NCI-H187 (cell line): ENCODE data around the gene ANKRD1.
"Not testable (repeated sequence)": the region's sequence is repeated elsewhere in the genome, so short reads cannot be mapped to it uniquely, and the experiment has no call there.

Source experiments
- DNase-seq, 2 experiments: peaks; one replicate each; lab custom pipeline; 2025; lab: John Stamatoyannopoulos, UW

The ANKRD1 gene

DNA sequence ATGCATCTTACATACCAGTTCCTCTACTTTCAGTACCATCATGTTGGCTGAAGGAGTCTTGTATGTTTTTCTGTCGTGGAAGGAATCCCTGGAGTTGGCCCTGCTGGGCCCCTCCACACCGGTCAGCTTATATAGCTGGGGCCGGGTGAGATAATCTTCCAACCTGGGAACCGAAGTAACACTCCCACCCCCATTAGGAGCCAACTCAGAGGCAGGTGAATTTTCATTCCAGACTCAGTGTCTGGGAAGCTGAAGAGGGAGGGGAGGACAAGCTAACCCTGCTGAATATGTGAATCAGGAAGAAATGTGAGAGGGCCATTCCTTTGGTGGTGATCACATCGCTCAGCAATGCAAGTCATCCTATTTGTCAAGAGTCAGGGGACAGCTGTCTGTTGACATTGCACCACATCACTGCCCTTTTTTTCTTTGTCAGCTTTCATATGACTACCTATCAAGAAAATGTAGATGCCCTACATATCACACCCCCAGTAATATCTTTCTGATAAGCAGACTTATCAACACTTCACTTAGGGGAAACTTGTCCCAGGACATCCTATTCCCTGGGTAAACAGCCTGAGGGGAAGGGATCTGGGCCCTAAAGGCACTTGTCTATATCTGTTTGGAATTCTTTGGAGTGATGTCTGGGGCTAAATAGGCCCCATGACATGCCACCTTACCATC is at the start of gene ANKRD1:
Gene ANKRD1 (minus strand): TSS at position 102 of the 681 bp plus-strand sequence. CDS start 60 bp downstream, at position 42.
- no peak for DNase-seq

DNA sequence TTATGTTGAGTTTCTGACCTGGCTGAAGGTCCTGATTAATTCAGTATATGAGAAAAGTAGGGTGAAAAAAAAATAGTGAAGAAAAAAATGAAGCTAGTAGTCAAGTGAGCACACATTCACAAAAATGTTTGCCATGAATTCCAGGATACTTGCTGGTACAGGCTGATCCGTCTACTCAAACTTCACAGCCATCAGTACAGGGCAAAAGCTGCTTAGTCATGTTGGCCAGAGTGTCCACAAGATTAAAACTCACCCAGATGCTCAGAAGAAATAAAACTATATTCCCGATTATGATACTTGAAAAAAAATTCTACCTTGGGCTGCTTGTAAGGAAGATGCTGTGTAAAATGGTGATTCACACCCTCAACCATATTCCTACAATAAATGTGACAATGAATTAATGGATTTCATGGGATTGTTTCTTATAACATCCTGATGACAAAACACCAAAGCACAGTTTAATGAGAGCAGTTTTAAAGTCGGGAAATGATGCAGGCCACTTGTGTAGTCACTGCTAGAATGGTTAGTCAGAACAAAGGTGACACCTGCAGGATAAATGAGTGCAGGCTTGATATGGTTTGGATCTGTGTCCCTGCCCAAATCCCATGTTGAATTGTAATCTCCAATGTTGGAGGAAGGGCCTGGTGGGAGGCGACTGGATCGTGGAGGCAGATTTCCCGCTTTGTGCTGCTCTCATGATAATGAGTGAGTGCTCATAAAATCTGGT is 49.2 kb upstream of the ANKRD1 start:
- DNase-seq = no peak

DNA sequence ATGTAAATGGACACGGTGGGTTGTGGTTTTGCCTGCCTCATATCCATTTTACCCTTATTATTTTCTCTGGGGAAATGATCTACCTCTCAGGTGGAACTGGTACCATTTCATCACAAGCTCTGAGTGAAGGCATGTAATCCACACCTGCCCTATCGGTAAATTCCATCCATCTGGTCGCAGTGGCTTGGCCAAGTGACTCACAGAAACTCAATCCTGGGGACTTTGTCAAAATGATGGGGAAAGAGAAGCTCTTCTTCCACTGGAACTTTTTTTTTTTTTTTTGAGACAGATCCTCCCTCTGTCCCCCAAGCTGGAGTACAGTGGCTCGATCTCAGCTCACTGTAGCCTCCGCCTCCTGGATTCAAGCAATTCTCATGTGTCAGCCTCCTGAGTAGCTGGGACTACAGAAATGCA is 48.2 kb upstream of the ANKRD1 start:
- no peak for DNase-seq

DNA sequence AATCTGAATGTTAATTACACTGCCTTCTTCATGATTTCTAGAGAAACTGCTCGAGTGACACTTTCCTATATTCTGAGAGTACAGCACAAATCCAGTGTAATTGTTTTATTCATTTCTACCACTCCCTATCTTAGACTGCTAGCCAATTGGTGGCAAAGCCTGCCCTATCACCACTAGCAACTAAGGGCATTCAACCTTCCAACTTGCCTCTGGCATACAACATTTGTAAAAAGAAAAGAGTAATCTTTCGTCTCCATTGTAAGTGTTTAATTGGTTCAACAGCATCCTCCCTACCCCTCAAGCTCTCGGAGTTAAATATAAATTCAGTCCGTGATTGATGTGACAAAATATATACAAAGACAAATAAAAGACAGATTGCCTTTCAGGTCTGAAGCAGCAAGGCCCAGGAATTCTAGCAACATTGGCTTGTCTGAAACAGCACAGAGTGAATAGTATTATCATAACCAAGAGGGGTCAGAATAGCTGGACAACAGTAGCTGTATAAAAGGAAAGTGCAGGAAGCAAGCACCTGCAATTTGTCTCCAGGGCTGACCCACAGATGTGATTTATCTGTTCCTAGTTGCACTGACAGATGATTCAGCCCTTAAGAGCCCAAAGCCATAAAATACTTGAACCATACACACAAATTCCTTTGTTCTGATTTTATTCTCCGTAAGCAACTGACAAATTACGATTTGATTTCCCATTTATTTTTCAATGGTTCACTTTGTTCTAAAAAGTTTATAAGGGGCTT is 47.6 kb upstream of the ANKRD1 start:
- no peak for DNase-seq

DNA sequence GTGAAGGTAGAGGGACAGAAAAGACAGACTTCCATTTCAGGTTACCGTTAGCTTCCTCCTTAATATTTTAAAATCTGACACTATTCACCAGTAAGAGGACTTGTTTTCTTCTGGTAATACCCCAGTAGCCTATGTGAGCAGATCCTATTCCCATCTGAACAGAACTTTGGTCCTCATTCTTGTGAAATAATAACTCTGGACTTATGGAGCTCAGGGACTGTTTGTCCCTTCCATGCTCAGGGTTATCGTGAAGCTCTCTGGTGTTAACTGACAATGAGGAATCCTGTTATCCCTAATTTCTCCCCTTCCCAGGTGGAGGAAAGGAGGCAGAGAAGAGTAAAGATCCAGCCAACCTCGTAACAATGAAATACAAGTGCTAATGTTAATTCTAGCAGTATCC is 47.0 kb upstream of the ANKRD1 start:
- DNase-seq = no peak

DNA sequence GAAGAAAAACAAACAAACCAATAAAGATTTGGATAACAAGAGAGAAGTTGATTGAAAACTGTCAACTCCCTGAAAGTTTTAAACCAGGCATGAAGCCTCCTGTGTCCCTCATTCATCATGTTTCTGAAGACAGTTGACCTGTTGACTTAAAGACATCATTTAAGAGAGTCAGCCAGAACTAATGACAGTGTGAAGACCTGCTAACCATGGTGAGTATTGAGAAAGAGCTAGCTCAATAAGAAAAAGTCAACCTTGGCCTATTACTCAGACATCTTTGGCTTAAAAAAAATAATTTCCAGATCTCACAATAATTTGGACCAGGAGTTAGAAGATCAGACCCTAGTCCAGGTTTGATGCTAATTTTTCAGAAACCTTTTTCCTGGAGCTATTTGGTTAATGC is 45.3 kb upstream of the ANKRD1 start:
- no peak for DNase-seq

DNA sequence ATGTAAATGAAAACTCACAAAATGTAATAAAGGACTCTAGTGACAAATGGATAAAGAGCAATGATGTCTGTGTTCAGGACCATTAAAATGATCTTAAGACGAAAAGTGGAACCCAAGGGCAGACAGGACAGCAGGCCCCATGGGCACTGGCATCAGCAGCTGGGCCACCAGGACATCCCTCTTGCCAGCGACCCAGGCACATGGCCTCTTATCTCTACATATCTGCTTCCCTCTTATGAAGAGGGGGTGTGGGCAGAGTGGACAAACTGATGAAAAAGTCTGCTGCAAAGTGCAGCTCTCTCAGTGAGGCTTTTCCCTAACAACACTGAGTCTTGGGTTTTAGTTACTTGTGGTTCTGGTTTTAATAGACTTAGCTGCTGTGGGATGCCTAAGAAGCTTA is 44.8 kb upstream of the ANKRD1 start:
- DNase-seq = no peak

DNA sequence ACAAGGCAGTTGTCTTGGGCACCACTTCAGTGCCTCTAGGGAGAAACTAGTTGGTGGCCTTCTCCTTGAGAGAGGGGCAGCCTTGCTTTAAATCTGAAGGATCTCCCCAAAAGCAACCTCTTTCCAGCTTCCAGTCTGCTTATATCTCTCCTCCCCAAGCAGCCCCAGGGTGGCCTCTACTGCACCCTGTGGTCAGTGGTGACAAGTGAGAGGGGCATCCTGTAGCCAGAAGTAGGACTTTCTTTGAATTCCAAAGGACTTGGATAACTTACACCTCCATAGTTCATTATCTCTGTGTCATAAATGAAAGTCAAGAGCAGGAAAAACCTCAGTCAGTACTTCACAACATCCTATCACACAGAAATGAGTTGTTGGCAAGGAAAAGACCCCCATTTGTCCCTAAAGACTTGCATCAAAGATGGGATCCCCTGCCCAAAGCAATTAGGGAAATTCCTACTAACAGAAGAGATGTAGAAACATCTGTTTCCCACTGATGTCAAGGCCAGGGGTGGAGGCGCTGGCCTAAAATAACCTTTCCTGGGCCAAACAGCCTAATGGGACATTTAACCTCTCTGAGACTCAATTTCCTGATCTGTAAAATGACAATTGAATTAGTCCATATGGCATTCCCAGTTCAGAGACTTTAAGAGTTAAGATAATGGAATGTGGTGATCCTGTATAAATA is 44.0 kb upstream of the ANKRD1 start:
- DNase-seq = no peak

DNA sequence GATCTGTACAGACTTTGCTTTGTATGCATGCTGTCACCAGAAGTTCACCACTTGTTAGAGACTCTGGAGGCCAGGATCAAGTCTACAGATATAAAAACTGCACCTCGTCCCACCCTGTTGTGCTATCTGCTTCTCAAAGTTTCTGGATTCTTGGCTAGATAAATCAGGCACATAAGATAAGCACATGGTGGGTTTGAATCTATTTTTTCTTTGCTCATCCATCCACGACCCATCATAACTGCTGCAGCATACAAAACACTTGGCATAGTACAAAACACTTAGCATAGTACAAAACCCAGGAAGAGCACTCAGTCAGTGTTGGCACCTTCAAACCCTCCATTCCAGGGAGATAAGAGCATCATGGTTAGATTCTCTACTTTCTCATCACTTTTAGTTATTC is 42.4 kb upstream of the ANKRD1 start:
- no peak for DNase-seq

DNA sequence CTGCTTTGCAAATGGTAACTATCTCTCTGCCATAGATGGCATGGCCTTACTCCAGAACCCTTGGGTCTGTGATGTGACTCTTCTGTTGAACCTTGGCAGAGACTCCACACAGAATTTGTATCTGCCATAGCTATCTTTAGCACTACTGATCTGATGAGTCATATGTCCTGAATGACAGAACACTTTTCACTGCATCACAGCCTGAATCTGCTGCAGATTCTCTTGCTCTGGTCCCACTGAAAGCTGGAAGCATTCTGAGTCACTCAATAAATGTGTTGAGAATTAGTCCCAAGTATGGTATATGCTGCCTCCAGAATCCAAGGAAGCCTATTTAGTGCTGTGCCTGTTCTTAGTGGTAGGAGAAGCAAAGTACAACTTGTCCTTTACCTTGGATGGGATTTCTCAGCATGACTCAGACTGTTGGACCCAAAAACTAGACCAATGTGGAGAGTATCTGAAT is 39.5 kb upstream of the ANKRD1 start:
- no peak for DNase-seq

DNA sequence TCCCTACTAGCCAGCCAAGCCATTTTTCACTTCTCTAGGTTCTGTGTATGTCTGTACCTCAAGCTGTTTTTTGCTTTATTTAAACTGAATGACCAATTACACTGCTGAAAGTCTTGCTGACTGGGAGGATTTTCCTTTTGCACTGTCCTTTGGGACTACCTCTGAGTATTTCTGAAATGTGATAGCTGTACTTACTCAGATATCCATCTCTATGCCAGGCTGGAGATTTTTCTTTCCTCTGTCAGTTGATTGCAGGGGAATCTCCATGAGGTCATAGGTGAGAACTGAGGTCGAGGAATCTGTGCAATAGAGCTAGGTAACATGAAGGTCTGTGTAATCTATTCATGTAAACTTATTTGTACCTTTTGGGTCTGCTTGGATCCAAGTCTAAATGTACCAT is 38.9 kb upstream of the ANKRD1 start:
- DNase-seq = no peak

DNA sequence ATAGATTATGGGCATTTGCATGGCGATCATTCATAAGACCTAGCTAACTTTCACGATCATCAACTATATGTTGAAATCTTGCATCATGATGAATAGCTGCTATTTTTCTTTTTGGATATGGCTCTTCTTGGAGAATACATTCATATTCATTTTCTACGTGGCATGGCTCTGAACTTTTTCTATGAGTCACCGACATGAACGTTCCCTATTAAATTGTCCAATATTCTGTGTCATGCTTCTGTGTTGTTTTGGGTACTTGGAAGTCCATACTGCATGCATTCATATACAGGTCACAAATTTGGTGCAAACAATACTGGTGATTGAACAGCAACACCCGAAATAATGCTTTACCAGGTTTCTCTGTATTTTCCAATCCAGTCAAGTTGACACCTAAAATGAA is 37.9 kb upstream of the ANKRD1 start:
- no peak for DNase-seq

DNA sequence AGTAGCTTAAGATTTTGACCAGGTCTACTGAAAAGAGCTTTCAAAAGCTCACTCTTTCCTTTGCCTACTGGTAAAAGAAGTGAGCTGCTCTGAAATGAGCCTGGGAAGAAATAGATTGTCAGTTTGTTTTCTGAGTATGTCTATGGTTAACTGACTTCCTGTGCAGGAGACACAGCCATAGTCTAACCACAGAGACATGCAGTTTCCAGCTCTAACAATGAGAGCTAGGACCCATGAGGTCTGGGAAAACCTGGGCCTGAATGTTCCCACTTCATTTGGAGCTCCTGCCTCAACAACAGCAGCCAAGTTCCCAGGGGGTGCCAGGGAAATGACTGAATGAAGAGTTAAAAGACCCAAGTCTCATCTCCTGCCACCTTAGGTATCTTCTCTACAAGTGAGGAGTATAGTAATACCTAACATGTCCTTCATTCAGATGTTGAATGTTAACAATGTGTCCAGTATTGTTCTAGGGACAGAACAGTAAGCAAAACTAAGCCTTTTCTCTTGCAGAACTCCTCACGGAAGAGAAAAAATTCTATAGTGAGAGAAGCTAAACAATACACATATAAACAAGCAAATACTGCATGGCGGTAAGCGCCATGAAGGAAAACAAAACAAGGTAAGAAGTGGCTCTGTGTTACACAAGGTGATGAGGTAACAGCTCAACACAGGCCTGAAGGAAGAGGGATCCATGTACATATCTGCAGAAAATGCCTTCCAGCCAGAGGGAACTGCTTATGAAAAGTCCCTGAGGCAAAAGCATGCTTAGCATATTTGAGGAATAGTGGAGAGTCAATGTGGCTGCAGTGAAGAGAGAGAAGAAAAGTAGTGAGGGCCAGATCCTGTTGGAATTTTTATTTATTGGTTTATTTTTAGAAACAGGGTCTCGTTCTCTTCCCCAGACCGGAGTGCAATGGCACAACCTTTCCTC is 26.4 kb upstream of the ANKRD1 start:
- DNase-seq = no peak

DNA sequence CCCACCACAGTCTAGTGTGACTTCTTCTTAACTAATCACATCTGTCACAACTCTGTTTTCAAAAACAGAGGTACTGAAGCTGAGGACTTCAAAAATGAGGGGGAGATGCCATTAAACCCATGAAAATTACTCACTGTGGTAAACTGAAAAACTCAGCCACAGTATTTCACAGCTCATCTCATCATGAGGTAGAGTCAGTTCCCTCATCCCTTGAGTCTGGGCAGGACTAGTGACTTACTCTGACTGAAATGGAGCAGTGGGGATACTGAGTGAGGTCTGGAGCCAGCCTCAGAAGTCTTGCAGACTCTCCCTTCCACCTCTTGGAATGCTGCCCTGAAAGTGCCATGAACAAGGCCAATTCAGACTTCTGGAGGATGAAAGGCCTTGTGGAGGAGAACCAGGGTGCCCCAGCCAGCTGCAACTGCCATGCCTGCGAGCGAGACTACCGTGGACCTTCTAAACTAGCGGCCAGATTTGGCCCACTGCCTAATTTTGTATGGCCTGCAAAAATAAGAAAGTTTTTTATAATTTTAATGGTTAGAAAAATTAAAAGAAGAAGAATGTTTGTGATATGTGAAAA is 24.7 kb upstream of the ANKRD1 start:
- DNase-seq = no peak

DNA sequence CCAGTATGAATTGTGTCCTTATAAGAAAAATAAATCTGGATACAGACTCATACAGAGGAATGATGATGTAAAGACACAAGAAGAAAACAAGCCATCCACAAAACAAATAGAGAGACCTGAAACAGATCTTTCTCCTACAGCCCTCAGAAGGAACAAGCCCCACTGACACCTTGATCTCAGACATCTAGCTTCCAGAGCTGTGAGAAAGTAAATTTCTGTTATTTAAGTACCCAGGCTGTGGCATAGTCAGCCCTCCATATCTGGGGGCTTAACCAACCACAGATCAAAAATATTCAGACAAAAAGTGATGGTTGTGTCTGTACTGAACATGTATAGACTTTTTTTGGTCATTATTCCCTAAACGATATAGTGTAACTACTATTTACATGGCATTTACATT is 23.9 kb upstream of the ANKRD1 start:
- no peak for DNase-seq

DNA sequence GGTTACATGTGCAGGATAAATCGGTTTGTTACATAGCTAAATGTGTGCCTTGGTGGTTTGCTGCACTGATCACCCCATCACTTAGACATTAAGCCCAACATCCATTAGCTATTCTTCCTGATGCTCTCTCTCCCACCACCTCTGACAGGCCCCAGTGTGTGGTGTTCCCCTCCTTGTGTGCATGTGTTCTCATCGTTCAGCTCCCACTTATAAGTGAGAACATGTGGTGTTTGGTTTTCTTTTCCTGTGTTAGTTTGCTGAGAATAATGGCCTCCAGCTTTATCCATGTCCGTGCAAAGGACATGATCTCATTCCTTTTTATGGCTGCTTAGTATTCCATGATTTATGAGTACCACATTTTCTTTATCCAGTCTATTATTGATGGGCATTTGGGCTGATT is 22.1 kb upstream of the ANKRD1 start:
- DNase-seq = not testable (repeated sequence)

DNA sequence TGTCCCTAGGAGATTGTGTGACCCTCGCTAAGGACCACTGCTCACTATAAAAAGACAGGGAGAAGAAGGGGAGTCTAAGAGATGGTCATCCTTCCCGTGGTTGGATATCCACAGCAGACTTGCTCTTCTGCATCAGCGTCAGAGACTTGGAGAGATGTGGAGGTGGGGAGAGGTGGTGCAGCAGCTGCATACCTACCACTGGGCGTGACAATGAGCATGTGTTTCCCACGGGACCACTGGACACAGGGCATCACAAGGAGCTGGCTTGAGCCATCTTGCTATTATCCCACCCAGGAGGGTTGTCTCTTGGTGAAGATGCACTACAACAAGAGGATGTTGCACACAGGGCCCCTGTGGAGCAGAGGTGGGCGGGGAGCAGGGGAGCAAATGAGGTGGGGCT is 18.8 kb upstream of the ANKRD1 start:
- no peak for DNase-seq

DNA sequence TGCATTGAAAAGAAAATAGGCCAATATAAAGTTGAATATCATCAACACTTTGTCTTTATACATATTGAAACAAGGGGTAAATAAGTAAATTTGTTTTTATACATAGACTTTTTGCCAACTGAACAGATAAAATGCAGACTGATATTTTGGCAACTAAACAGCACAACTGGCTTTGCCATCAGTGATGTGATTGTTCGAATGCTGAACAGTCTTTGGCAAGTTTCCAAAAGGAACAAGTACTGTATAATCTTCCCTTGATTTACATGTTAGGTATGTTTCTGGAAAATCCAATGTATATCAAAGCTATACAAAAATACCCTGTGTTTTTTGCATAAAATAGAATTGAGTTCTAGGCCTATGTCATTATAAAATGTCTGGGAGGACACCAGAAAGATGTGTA is 18.2 kb upstream of the ANKRD1 start:
- no peak for DNase-seq

DNA sequence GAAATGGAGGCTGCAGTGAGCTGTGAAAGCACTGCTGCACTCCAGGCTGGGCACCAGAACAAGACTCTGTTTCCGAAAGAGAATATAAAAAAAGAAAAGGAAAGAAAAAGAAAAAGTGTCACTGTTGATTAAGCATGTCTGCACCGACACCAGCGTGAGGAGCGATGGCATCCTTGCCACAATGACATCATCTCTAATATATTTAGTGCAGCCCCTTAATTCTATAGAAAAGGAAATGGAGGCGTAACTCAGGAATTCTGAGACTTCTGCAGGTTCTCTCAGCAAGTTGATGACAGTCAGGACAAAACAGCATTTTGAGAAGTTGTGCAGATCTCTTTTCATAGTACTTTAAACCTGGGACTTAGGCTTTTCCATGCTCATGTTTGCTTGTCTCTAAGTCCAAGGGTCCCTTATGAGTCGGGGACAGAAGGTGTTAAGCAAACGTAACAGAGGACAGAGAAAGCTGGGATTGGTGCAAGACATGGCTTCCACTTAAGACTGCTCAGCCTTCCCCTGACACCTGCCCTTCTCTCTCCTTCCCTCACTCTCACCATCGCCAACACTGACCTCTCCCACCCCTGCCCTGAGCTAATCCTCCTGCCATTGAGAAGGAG is 16.9 kb upstream of the ANKRD1 start:
- DNase-seq = no peak

DNA sequence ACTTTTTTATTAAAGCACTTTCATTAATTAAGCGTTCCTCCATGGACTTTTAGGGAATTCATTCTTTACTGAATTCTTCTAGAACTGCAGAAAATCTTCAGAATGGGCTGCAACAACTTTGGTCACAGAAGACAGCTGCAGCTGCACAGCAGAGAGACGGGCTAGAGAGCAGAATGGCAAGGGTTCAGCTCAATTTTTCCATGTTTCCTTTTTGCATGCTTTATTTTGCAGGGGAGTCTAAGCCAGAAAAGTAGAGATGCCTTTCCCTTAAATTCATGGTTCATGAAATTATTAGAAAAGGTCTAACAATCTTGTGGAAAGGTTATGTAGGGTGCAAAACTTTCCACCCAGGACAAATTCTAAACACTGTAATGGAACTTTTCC is 15.4 kb upstream of the ANKRD1 start:
- no peak for DNase-seq
